ENCODE measurements around the gene VGLL2.

VGLL2 gene, protein sequence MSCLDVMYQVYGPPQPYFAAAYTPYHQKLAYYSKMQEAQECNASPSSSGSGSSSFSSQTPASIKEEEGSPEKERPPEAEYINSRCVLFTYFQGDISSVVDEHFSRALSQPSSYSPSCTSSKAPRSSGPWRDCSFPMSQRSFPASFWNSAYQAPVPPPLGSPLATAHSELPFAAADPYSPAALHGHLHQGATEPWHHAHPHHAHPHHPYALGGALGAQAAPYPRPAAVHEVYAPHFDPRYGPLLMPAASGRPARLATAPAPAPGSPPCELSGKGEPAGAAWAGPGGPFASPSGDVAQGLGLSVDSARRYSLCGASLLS

DNA sequence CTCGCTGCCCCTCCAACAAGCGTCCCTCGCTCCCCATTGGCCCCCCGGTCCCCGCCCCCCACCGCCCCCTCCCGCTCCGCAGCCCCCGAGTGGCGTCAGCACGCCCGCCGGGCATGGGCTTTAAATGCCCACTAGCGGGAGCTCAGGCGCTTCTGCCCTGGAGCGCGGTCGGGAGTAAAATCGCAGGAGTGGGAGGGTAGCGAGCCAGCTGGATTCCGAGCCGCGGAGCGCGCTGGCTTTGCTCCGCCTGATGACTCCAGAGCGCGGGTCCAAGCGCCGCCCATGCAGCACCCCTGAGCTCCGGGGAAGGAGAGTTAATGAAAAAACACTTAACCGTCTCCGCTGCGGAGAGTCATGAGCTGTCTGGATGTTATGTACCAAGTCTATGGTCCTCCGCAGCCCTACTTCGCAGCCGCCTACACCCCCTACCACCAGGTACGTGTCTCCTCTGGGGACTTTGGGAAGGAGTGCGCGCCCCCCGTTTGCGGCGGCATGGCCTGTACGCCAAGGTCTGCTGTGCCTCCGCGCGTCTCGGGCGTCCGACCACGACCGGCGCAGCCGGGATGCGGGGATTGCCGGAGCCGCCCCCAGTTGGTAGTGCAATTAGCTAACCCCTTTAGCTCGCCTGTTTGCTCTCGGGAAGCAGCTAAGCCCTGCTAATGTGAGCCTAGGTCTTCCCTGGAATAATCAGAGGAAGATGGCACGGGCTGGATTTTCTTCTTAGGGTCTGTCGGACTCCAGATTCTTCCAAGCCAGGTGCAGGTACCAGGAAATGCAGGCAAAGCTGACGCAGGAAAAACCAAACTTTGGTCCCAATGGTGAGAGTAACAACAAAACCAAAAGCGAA is at the start of gene VGLL2:
VGLL2 (plus strand) TSS at position 149 of the 847 bp plus-strand sequence; CDS start at position 355, 206 bp downstream.
- Histone ChIP-seq H3K27me3 (replicated peaks) (peaks cover 81% of the 10 kb centered on the region), H3K36me3 (replicated peaks) (no peaks in the 10 kb centered on the region), H3K27ac (no peak within 1 kb of the TSS), H3K4me3 (ENCODE audit: low read depth, low read length) (peak within 1 kb of the TSS; percentile 29)
- DNase-seq: no peak
- TF ChIP-seq, protein P1, sequence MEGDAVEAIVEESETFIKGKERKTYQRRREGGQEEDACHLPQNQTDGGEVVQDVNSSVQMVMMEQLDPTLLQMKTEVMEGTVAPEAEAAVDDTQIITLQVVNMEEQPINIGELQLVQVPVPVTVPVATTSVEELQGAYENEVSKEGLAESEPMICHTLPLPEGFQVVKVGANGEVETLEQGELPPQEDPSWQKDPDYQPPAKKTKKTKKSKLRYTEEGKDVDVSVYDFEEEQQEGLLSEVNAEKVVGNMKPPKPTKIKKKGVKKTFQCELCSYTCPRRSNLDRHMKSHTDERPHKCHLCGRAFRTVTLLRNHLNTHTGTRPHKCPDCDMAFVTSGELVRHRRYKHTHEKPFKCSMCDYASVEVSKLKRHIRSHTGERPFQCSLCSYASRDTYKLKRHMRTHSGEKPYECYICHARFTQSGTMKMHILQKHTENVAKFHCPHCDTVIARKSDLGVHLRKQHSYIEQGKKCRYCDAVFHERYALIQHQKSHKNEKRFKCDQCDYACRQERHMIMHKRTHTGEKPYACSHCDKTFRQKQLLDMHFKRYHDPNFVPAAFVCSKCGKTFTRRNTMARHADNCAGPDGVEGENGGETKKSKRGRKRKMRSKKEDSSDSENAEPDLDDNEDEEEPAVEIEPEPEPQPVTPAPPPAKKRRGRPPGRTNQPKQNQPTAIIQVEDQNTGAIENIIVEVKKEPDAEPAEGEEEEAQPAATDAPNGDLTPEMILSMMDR (IDR thresholded peaks at IDR 0.05; ENCODE audit: low read depth, low read length, missing control alignments): peak; percentile 22
- in situ Hi-C loops (cut with HindIII; ENCODE audit: low pct_ligation_motif_present, low sequenced_read_pairs): no loop called here

DNA sequence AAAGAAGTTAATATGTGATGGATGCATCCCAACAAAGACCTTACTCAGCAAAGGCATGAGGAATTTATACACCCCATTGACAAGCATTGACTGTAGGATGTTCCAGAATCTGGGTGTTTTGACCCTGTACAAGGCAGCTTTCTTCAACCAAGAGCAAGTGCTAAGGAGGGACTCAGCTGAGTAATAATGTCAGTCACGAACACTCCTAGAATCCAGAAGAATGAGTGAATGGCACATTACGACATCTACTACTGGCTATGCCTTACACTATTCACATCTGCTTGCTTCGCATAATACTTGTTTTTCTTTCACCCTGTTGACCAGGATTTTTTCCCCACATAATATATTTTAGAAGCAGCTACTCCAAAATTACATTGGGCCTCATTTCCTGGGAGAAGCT is 42.5 kb upstream of the VGLL2 start:
- in situ Hi-C loops (cut with HindIII; ENCODE audit: low pct_ligation_motif_present, low sequenced_read_pairs): no loop called here
- DNase-seq: no peak
- H3K27ac ChIP-seq: no peak overlapping the region
- TF ChIP-seq, protein P1 (IDR thresholded peaks at IDR 0.05; ENCODE audit: low read depth, low read length, missing control alignments): no peak
- H3K27me3 ChIP-seq (replicated peaks): no peaks in the 10 kb centered on the region
- no peaks in the 10 kb centered on the region for H3K36me3 ChIP-seq (replicated peaks)
- no peak overlapping the region for H3K4me3 ChIP-seq (ENCODE audit: low read depth, low read length)

DNA sequence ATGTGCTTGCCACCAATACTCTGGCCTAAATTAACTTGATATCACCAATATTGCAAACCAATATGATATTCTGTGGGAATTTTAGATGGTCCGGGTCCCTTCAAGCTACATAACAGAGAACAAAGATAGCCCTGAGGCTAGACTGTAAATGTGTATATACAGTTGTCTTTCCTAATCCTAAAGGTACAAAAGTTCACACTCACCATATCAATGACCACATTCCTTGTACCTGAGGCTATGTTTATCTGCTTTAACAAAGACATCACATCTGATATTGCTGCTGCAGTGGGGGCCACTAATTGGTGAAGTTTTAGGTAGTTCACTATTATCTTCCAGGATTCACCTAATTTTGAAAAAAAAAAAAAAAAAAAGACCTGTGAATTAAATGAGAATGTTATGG is 38.6 kb upstream of the VGLL2 start:
- in situ Hi-C loops (cut with HindIII; ENCODE audit: low pct_ligation_motif_present, low sequenced_read_pairs): no loop called here
- H3K36me3 ChIP-seq (replicated peaks): no peaks in the 10 kb centered on the region
- TF ChIP-seq, protein P1 (IDR thresholded peaks at IDR 0.05; ENCODE audit: low read depth, low read length, missing control alignments): no peak
- no peak for DNase-seq
- no peak overlapping the region for H3K4me3 ChIP-seq (ENCODE audit: low read depth, low read length)
- no peaks in the 10 kb centered on the region for H3K27me3 ChIP-seq (replicated peaks)
- no peak overlapping the region for H3K27ac ChIP-seq

DNA sequence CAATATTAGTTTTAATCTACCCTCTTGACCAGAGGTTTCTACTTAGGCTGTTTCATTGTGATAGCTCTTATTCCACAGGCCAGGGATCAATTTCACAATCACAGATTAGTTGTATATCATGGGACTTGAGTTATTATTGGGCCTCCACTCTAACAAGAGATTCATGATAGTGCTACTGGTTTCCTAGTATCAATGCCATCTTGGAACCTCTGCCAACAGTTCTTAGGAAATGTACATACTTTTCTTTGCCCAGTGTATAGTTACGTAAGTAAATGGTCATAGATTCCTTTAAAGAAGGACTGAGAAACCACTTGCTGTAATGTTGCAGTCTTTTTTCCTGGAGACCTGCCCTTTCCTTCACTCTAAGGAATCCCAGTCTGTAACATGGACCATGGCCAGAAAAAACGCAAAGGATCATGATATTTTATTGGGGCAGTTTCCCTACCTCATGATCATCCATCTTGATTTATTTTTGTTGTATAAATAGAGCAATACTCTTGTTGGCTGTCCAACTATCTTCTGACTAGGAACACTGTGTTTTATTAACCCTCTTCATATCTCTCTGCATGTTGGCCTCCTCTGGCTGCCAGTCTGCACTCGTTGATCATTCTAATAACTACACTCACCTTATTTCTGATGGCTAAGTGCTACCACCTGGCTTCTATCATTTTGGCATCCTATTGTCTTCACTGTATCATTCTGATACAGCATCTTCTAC is 38.0 kb upstream of the VGLL2 start:
- Histone ChIP-seq H3K27ac (no peak overlapping the region), H3K27me3 (replicated peaks) (no peaks in the 10 kb centered on the region), H3K36me3 (replicated peaks) (no peaks in the 10 kb centered on the region), H3K4me3 (ENCODE audit: low read depth, low read length) (no peak overlapping the region)
- TF ChIP-seq, protein P1 (IDR thresholded peaks at IDR 0.05; ENCODE audit: low read depth, low read length, missing control alignments): no peak
- in situ Hi-C loops (cut with HindIII; ENCODE audit: low pct_ligation_motif_present, low sequenced_read_pairs): no loop called here
- DNase-seq: no peak

DNA sequence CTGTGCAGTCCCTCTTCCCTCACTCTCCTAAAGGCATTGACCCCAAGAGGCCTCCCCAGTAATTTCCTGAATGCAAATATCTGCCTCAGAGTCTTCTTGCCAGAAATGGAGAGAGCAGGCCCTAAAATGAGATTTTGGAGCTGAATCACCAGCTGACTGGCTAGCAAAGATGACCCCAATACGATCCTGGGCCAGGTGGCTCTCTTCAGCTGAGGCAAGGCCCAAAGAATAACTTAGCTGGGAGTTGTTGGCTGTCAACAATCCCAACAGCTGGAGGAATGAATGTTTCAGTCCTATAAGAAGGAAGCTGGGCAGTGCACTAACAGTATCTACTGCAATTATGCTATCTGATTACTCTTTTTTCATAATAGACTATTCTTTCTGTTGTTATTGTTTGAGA is 37.2 kb upstream of the VGLL2 start:
- DNase-seq: no peak
- TF ChIP-seq, protein P1 (IDR thresholded peaks at IDR 0.05; ENCODE audit: low read depth, low read length, missing control alignments): no peak
- in situ Hi-C loops (cut with HindIII; ENCODE audit: low pct_ligation_motif_present, low sequenced_read_pairs): no loop called here
- H3K4me3 ChIP-seq (ENCODE audit: low read depth, low read length): no peak overlapping the region
- no peaks in the 10 kb centered on the region for H3K36me3 ChIP-seq (replicated peaks)
- no peaks in the 10 kb centered on the region for H3K27me3 ChIP-seq (replicated peaks)
- H3K27ac ChIP-seq: no peak overlapping the region
